GM23338 (cell line): Measurements from ENCODE around the gene COMMD10.

Experiments used
- CREB1 ChIP-seq: fragments of 250-450 bp; sonication (Bioruptor Pico); IDR thresholded peaks from 2 replicates; pipeline ENCODE4 v1.5.0; 2020; ENCODE audit warnings: low read depth, mild to moderate bottlenecking, moderate library complexity
- EZH2 ChIP-seq: fragments of 200-600 bp; sonication (generic); IDR thresholded peaks from one replicate; pipeline ENCODE4 v1.8.0; 2017; ENCODE audit warnings: antibody characterized with exemption, mild to moderate bottlenecking, low read depth; ENCODE audit not compliant: unreplicated experiment
- EZH2phosphoT487 ChIP-seq: fragments of 200-600 bp; sonication (generic); IDR thresholded peaks from one replicate; pipeline ENCODE4 v1.8.1; 2018; ENCODE audit warnings: antibody characterized with exemption; ENCODE audit not compliant: unreplicated experiment
- JUNB ChIP-seq: IDR thresholded peaks from one replicate; pipeline ENCODE4 v1.6.1; 2016; ENCODE audit warnings: antibody characterized with exemption; ENCODE audit not compliant: unreplicated experiment
- NANOG ChIP-seq: IDR thresholded peaks from 2 replicates; pipeline ENCODE4 v1.6.1; 2016; ENCODE audit warnings: antibody characterized with exemption, borderline replicate concordance
- POLR2AphosphoS5 ChIP-seq: IDR thresholded peaks from 2 replicates; pipeline ENCODE4 v1.6.1; 2016; ENCODE audit warnings: antibody characterized with exemption, low read depth
- STAT1 ChIP-seq: IDR thresholded peaks from one replicate; pipeline ENCODE4 v1.6.1; 2016; ENCODE audit warnings: antibody characterized with exemption; ENCODE audit not compliant: unreplicated experiment
- ZNF114 ChIP-seq: fragments of 250-450 bp; sonication (Bioruptor Pico); IDR thresholded peaks from 2 replicates; pipeline ENCODE4 v1.5.0; 2020; ENCODE audit warnings: mild to moderate bottlenecking, moderate library complexity
- ZNF331 ChIP-seq: fragments of 250-450 bp; sonication (Bioruptor Pico); IDR thresholded peaks from 2 replicates; pipeline ENCODE4 v1.5.0; 2020; ENCODE audit warnings: low read depth, mild to moderate bottlenecking, moderate library complexity
- TF ChIP-seq, protein P1 (sequence below): IDR thresholded peaks from one replicate; pipeline ENCODE4 v1.6.1; 2018; ENCODE audit warnings: antibody characterized with exemption; ENCODE audit not compliant: unreplicated experiment
- TF ChIP-seq, protein P2 (sequence below), 2 experiments: fragments of 200-600 bp in 1 of 2; sonication (generic) in 1 of 2; conservative IDR thresholded peaks; 2 replicates each; pipeline versions ENCODE4 v1.5.1 to v1.6.1; 2016 to 2017; ENCODE audit warnings: antibody characterized with exemption in 2 of 2, low read depth in 2 of 2, mild to moderate bottlenecking in 2 of 2, moderate library complexity in 1 of 2
- TF ChIP-seq, protein P3 (sequence below): IDR thresholded peaks from 2 replicates; pipeline ENCODE4 v1.6.1; 2016; ENCODE audit warnings: antibody characterized with exemption

DNA sequence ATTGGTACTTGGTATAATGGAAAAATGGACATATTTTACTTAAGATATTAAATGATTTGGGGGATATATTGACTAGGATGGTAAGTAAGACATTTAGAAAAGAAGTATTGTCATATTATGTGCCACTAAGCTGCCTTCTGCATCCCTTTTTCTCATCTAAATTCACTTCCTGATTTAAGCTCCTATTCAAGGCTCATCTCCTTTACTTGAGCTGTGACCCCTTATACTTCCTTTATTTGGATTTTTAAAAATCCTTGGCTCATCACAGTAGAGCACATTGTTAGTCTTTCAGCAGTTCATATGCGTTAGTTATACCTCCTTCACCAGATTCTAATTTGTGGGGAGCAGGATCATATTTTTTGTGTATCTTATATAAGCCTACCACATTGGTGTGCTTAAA lies 6.6 kb downstream of the COMMD10 start:
- TF ChIP-seq CREB1 (no peak), POLR2AphosphoS5 (no peak), EZH2 (no peak), NANOG (no peak), JUNB (no peak), ZNF114 (no peak), EZH2phosphoT487 (no peak), ZNF331 (CRISPR knock-in tag) (no peak), STAT1 (no peak)
- TF ChIP-seq, protein P1, sequence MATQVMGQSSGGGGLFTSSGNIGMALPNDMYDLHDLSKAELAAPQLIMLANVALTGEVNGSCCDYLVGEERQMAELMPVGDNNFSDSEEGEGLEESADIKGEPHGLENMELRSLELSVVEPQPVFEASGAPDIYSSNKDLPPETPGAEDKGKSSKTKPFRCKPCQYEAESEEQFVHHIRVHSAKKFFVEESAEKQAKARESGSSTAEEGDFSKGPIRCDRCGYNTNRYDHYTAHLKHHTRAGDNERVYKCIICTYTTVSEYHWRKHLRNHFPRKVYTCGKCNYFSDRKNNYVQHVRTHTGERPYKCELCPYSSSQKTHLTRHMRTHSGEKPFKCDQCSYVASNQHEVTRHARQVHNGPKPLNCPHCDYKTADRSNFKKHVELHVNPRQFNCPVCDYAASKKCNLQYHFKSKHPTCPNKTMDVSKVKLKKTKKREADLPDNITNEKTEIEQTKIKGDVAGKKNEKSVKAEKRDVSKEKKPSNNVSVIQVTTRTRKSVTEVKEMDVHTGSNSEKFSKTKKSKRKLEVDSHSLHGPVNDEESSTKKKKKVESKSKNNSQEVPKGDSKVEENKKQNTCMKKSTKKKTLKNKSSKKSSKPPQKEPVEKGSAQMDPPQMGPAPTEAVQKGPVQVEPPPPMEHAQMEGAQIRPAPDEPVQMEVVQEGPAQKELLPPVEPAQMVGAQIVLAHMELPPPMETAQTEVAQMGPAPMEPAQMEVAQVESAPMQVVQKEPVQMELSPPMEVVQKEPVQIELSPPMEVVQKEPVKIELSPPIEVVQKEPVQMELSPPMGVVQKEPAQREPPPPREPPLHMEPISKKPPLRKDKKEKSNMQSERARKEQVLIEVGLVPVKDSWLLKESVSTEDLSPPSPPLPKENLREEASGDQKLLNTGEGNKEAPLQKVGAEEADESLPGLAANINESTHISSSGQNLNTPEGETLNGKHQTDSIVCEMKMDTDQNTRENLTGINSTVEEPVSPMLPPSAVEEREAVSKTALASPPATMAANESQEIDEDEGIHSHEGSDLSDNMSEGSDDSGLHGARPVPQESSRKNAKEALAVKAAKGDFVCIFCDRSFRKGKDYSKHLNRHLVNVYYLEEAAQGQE: no peak
- TF ChIP-seq, protein P2, sequence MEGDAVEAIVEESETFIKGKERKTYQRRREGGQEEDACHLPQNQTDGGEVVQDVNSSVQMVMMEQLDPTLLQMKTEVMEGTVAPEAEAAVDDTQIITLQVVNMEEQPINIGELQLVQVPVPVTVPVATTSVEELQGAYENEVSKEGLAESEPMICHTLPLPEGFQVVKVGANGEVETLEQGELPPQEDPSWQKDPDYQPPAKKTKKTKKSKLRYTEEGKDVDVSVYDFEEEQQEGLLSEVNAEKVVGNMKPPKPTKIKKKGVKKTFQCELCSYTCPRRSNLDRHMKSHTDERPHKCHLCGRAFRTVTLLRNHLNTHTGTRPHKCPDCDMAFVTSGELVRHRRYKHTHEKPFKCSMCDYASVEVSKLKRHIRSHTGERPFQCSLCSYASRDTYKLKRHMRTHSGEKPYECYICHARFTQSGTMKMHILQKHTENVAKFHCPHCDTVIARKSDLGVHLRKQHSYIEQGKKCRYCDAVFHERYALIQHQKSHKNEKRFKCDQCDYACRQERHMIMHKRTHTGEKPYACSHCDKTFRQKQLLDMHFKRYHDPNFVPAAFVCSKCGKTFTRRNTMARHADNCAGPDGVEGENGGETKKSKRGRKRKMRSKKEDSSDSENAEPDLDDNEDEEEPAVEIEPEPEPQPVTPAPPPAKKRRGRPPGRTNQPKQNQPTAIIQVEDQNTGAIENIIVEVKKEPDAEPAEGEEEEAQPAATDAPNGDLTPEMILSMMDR (conservative IDR thresholded peaks at IDR 0.05; ENCODE audit: low read depth in 2 of 2): no peak
- TF ChIP-seq, protein P3, sequence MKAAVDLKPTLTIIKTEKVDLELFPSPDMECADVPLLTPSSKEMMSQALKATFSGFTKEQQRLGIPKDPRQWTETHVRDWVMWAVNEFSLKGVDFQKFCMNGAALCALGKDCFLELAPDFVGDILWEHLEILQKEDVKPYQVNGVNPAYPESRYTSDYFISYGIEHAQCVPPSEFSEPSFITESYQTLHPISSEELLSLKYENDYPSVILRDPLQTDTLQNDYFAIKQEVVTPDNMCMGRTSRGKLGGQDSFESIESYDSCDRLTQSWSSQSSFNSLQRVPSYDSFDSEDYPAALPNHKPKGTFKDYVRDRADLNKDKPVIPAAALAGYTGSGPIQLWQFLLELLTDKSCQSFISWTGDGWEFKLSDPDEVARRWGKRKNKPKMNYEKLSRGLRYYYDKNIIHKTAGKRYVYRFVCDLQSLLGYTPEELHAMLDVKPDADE: no peak
